K562 (cell line): Measurements from ENCODE around the gene KANK2. TPM values are rescaled to one million over a fixed set of nuclear protein-coding genes. Genes with fewer than 3 reads are reported as not detected.
A peak's percentile ranks its signal among the peaks of the same experiment; 100 is the strongest.

Experiments used
- CBFB ChIP-seq: sonication (generic); formaldehyde crosslinking; IDR thresholded peaks from 2 replicates; pipeline ENCODE4 v1.4.0; 2020; ENCODE audit warnings: mild to moderate bottlenecking, missing genetic modification reagents
- DACH1 ChIP-seq: fragments of 450-650 bp; IDR thresholded peaks from 2 replicates; pipeline ENCODE4 v1.6.1; 2018; ENCODE audit not compliant: partially characterized antibody
- EZH2 ChIP-seq: IDR thresholded peaks from 2 replicates; pipeline ENCODE4 v1.6.1; 2012; ENCODE audit warnings: low read depth, mild to moderate bottlenecking, inconsistent platforms, low read length, borderline replicate concordance
- FOXM1 ChIP-seq, 2 experiments: fragments of 450-650 bp in 1 of 2; sonication (generic) in 1 of 2; formaldehyde crosslinking in 1 of 2; IDR thresholded peaks; 2 replicates each; pipeline versions ENCODE4 v1.6.1 to v1.9.0; 2017 to 2022; ENCODE audit warnings: low read depth in 2 of 2, mild to moderate bottlenecking in 2 of 2, missing genetic modification reagents in 1 of 2, moderate library complexity in 1 of 2
- GATAD2A ChIP-seq: fragments of 450-650 bp; IDR thresholded peaks from 2 replicates; pipeline ENCODE4 v1.6.1; 2017
- GTF2A2 ChIP-seq: IDR thresholded peaks from 2 replicates; pipeline ENCODE4 v1.6.1; 2016; ENCODE audit warnings: mild to moderate bottlenecking, missing genetic modification characterization, missing compliant biosample characterization
- ILF3 ChIP-seq: fragments of 450-650 bp; IDR thresholded peaks from 2 replicates; pipeline ENCODE4 v1.6.1; 2018; ENCODE audit warnings: antibody characterized with exemption, mild to moderate bottlenecking, moderate library complexity, borderline replicate concordance
- KLF6 ChIP-seq: fragments of 250-450 bp; sonication (Bioruptor Pico); IDR thresholded peaks from 2 replicates; pipeline ENCODE4 v1.4.0; 2020; ENCODE audit warnings: mild to moderate bottlenecking, moderate library complexity, borderline replicate concordance
- MAFF ChIP-seq: IDR thresholded peaks from 2 replicates; pipeline ENCODE4 v1.6.1; 2012; ENCODE audit warnings: low read length, improper control_type of control experiment
- MTA1 ChIP-seq: fragments of 450-650 bp; IDR thresholded peaks from 2 replicates; pipeline ENCODE4 v1.6.1; 2017; ENCODE audit warnings: borderline replicate concordance
- SMAD4 ChIP-seq: fragments of 250-450 bp; sonication (Bioruptor Pico); conservative IDR thresholded peaks from 2 replicates; pipeline ENCODE4 v1.8.0; 2021; ENCODE audit warnings: inconsistent platforms, mild to moderate bottlenecking, moderate library complexity
- SMARCA4 ChIP-seq: fragments of 450-650 bp; IDR thresholded peaks from 2 replicates; pipeline ENCODE4 v1.6.1; 2016
- SNIP1 ChIP-seq: fragments of 450-650 bp; IDR thresholded peaks from 2 replicates; pipeline ENCODE4 v1.7.1; 2017; ENCODE audit warnings: low read depth, mild to moderate bottlenecking
- TBL1XR1 ChIP-seq, 2 experiments: IDR thresholded peaks; 2 replicates each; pipeline ENCODE4 v1.6.1; 2012; ENCODE audit warnings: improper control_type of control experiment in 2 of 2, low read length in 2 of 2, mild to moderate bottlenecking in 1 of 2
- ZNF431 ChIP-seq: sonication (generic); formaldehyde crosslinking; IDR thresholded peaks from 2 replicates; pipeline ENCODE4 v1.8.0; 2022; ENCODE audit warnings: mild to moderate bottlenecking, missing genetic modification reagents
- ZNF778 ChIP-seq: fragments of 450-650 bp; formaldehyde crosslinking; IDR thresholded peaks from 2 replicates; pipeline ENCODE4 v1.4.0; 2020; ENCODE audit warnings: mild to moderate bottlenecking, moderate library complexity
- polyA plus RNA-seq, 8 experiments: library from polyadenylated mRNA; depleted of rRNA in 4 of 8; stranded (reverse) in 5 of 8; unstranded in 3 of 8; fragments of >200 nt; fragmentation: Nextera tagmentation in 2 of 8; fragmentation: Illumina TruSeq in 1 of 8; extraction: Ambion mirVana in 2 of 8; extraction: Trizol in 1 of 8; gene quantifications; 2 replicates each; pipeline versions ENCODE4 v1.2.1 to v1.2.3, GENCODE V29; 2011 to 2014; ENCODE audit warnings: inconsistent platforms in 1 of 8, missing spikeins in 1 of 8
- total RNA-seq, 7 experiments: library from RNA; depleted of rRNA in 6 of 7; stranded (reverse); fragments of >200 nt in 6 of 7; fragmentation: Illumina TruSeq in 2 of 7; extraction: Trizol in 2 of 7; gene quantifications; 2 replicates each; pipeline versions ENCODE4 v1.2.1 to v1.2.3, GENCODE V29; 2011 to 2021; ENCODE audit warnings: low replicate concordance in 1 of 7
- TF ChIP-seq, protein P1 (sequence below), 3 experiments: IDR thresholded peaks in 2 of 3; conservative IDR thresholded peaks in 1 of 3; 2 replicates each; pipeline ENCODE4 v1.5.1; 2011 to 2012; ENCODE audit warnings: low read length in 3 of 3, mild to moderate bottlenecking in 3 of 3, control low read depth in 2 of 3, improper control_type of control experiment in 1 of 3, inconsistent platforms in 1 of 3, low read depth in 1 of 3, mixed read lengths in 1 of 3, moderate library complexity in 1 of 3; ENCODE audit not compliant: insufficient read depth in 2 of 3
- TF ChIP-seq, protein P2 (sequence below): sonication (generic); formaldehyde crosslinking; IDR thresholded peaks from 2 replicates; pipeline ENCODE4 v1.9.0; 2022; ENCODE audit warnings: mild to moderate bottlenecking, missing genetic modification reagents
- TF ChIP-seq, protein P3 (sequence below), 2 experiments: fragments of 450-650 bp; IDR thresholded peaks; 2 replicates each; pipeline ENCODE4 v1.6.1; 2016
- TF ChIP-seq, protein P4 (sequence below): sonication (generic); formaldehyde crosslinking; IDR thresholded peaks from 2 replicates; pipeline ENCODE4 v1.8.0; 2022; ENCODE audit warnings: mild to moderate bottlenecking, missing genetic modification reagents

The KANK2 gene
- total and polyA plus RNA-seq, 9 of the 15 experiments (the other 6 are each of a cell fraction or from before 2014, with no cell fraction given), result 4.4 to 47.8 (median 21.3) TPM

DNA sequence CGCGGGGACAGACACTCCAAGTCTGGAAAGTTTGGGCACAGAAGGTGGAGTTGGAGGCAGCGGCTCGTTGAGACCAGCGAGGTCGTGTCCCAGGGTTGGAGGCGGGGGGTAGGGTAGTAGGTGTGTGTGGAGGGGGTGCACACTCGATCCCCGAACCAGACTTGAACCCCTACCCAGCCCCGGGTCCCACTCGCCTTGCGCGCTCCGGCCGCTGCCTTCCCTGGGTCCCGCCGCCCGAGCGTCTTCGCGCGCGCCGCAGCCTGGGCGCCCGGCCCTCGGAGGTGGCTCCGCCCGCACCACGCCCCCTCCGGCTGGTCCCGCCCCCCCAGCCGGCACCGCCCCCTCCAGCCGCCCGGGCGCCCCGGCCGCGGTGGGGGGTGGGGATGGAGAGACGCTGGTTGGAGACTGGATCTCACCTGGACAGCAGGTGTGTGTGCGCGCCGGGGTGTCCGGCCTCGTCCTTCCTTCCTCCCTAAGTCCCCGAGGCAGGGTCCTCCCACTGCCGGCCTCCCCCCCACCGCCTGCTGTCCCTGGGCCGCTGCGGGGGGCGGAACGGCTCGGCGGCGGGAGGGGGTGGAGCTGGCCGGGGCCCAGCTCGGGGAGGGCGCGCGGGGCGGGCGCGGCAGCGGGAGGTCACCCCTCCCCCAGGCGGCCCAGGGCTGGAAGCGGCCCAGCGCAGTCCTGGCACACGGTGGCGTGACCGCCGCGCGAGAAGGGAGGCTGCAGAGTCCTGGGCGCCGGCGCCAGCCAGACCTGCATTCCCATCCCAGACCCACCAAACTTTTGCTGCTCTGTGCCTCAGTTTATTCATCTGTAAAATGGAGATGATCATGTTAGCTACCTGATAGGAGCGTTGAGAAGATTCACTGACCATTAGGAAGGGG, at the start of gene KANK2 (continued):
- TF ChIP-seq, protein P1, sequence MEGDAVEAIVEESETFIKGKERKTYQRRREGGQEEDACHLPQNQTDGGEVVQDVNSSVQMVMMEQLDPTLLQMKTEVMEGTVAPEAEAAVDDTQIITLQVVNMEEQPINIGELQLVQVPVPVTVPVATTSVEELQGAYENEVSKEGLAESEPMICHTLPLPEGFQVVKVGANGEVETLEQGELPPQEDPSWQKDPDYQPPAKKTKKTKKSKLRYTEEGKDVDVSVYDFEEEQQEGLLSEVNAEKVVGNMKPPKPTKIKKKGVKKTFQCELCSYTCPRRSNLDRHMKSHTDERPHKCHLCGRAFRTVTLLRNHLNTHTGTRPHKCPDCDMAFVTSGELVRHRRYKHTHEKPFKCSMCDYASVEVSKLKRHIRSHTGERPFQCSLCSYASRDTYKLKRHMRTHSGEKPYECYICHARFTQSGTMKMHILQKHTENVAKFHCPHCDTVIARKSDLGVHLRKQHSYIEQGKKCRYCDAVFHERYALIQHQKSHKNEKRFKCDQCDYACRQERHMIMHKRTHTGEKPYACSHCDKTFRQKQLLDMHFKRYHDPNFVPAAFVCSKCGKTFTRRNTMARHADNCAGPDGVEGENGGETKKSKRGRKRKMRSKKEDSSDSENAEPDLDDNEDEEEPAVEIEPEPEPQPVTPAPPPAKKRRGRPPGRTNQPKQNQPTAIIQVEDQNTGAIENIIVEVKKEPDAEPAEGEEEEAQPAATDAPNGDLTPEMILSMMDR (IDR thresholded peaks at IDR 0.05 in 2 of 3, conservative IDR thresholded peaks at IDR 0.05 in 1 of 3; ENCODE audit: insufficient read depth in 2 of 3, low read depth in 1 of 3, low read length in 3 of 3), result peak; percentile 13 to 38 (median 24); a peak in 3 of 6 replicates
- TF ChIP-seq DACH1, result no peak
- TF ChIP-seq MAFF, result no peak
- TF ChIP-seq CBFB (CRISPR knock-in tag), result no peak
- peak; percentile 31; the same call in 1 of the 2 replicates for TF ChIP-seq ILF3
- TF ChIP-seq SNIP1, result no peak
- TF ChIP-seq KLF6 (CRISPR knock-in tag), result no peak
- TF ChIP-seq ZNF778 (CRISPR knock-in tag), result no peak
- TF ChIP-seq, protein P2, sequence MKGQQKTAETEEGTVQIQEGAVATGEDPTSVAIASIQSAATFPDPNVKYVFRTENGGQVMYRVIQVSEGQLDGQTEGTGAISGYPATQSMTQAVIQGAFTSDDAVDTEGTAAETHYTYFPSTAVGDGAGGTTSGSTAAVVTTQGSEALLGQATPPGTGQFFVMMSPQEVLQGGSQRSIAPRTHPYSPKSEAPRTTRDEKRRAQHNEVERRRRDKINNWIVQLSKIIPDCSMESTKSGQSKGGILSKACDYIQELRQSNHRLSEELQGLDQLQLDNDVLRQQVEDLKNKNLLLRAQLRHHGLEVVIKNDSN (CRISPR knock-in tag), result 0 out of 2 replicates have a peak, but pooled peaks have one; percentile 6
- no peak for TF ChIP-seq FOXM1 (IDR thresholded peaks at IDR 0.05; ENCODE audit: low read depth)
- TF ChIP-seq FOXM1 (CRISPR knock-in tag; IDR thresholded peaks at IDR 0.05; ENCODE audit: low read depth), result no peak; the same call in 1 of the 2 replicates
- TF ChIP-seq, protein P3, sequence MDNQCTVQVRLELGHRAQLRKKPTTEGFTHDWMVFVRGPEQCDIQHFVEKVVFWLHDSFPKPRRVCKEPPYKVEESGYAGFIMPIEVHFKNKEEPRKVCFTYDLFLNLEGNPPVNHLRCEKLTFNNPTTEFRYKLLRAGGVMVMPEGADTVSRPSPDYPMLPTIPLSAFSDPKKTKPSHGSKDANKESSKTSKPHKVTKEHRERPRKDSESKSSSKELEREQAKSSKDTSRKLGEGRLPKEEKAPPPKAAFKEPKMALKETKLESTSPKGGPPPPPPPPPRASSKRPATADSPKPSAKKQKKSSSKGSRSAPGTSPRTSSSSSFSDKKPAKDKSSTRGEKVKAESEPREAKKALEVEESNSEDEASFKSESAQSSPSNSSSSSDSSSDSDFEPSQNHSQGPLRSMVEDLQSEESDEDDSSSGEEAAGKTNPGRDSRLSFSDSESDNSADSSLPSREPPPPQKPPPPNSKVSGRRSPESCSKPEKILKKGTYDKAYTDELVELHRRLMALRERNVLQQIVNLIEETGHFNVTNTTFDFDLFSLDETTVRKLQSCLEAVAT (IDR thresholded peaks at IDR 0.05), result no peak
- TF ChIP-seq GTF2A2 (tag), result no peak
- no peak for TF ChIP-seq ZNF431 (CRISPR knock-in tag)
- peak; percentile 72 for TF ChIP-seq SMAD4
- TF ChIP-seq GATAD2A, result no peak
- TF ChIP-seq, protein P4, sequence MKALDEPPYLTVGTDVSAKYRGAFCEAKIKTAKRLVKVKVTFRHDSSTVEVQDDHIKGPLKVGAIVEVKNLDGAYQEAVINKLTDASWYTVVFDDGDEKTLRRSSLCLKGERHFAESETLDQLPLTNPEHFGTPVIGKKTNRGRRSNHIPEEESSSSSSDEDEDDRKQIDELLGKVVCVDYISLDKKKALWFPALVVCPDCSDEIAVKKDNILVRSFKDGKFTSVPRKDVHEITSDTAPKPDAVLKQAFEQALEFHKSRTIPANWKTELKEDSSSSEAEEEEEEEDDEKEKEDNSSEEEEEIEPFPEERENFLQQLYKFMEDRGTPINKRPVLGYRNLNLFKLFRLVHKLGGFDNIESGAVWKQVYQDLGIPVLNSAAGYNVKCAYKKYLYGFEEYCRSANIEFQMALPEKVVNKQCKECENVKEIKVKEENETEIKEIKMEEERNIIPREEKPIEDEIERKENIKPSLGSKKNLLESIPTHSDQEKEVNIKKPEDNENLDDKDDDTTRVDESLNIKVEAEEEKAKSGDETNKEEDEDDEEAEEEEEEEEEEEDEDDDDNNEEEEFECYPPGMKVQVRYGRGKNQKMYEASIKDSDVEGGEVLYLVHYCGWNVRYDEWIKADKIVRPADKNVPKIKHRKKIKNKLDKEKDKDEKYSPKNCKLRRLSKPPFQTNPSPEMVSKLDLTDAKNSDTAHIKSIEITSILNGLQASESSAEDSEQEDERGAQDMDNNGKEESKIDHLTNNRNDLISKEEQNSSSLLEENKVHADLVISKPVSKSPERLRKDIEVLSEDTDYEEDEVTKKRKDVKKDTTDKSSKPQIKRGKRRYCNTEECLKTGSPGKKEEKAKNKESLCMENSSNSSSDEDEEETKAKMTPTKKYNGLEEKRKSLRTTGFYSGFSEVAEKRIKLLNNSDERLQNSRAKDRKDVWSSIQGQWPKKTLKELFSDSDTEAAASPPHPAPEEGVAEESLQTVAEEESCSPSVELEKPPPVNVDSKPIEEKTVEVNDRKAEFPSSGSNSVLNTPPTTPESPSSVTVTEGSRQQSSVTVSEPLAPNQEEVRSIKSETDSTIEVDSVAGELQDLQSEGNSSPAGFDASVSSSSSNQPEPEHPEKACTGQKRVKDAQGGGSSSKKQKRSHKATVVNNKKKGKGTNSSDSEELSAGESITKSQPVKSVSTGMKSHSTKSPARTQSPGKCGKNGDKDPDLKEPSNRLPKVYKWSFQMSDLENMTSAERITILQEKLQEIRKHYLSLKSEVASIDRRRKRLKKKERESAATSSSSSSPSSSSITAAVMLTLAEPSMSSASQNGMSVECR (CRISPR knock-in tag), result peak; percentile 70
- TF ChIP-seq SMARCA4, result no peak
- no peak for TF ChIP-seq TBL1XR1 (IDR thresholded peaks at IDR 0.05; ENCODE audit: low read length in 2 of 2)
- no peak for TF ChIP-seq MTA1
- no peak for TF ChIP-seq EZH2
